MCF 10A (cell line): Measurements from ENCODE around the gene TOMM70. TPM values are rescaled to one million over a fixed set of nuclear protein-coding genes. Genes with fewer than 3 reads are reported as not detected.
"Not testable (repeated sequence)": the region's sequence is repeated elsewhere in the genome, so short reads cannot be mapped to it uniquely, and the experiment has no call there.

Source experiments
- BruUV-seq: library from RNA; stranded (reverse); fragments of 400-500 nt; replicated peaks from 2 replicates; lab custom pipeline; 2021; lab: Mats Ljungman, UMichigan
- CTCF ChIA-PET: fragments of 300-600 bp; sonication (Branson Sonifier 250); formaldehyde crosslinking; extraction: SDS; loops from one replicate; lab custom pipeline; 2021; ENCODE audit warnings: antibody characterized with exemption, inconsistent platforms; lab: Yijun Ruan, JAX
- POLR2A ChIA-PET: fragments of 300-600, 350-650 bp; sonication (Branson Sonifier 250); formaldehyde crosslinking; extraction: SDS; loops from one replicate; lab custom pipeline; 2020; ENCODE audit warnings: antibody characterized with exemption, inconsistent platforms; lab: Yijun Ruan, JAX
- DNase-seq: peaks from one replicate; pipeline ENCODE4 v3.0.0-alpha.2; 2018; ENCODE audit not compliant: unreplicated experiment
- H3K27ac Mint-ChIP-seq: one replicate; pipeline ENCODE4 v1.8.0; 2022; ENCODE audit warnings: mild to moderate bottlenecking, low read depth, mixed read lengths; ENCODE audit not compliant: unreplicated experiment
- H3K27me3 Mint-ChIP-seq: one replicate; pipeline ENCODE4 v1.8.0; 2022; ENCODE audit warnings: mixed read lengths; ENCODE audit not compliant: insufficient read depth, unreplicated experiment
- H3K36me3 Mint-ChIP-seq: one replicate; pipeline ENCODE4 v1.8.0; 2022; ENCODE audit warnings: mild to moderate bottlenecking, moderate library complexity, mixed read lengths; ENCODE audit not compliant: insufficient read depth, unreplicated experiment
- H3K4me1 Mint-ChIP-seq: one replicate; pipeline ENCODE4 v1.8.0; 2022; ENCODE audit warnings: mixed read lengths; ENCODE audit not compliant: insufficient read depth, unreplicated experiment
- H3K4me3 Mint-ChIP-seq: one replicate; pipeline ENCODE4 v1.8.0; 2022; ENCODE audit warnings: mild to moderate bottlenecking, moderate library complexity, mixed read lengths; ENCODE audit not compliant: unreplicated experiment
- H3K9me3 Mint-ChIP-seq: one replicate; pipeline ENCODE4 v1.8.0; 2022; ENCODE audit warnings: mixed read lengths; ENCODE audit not compliant: unreplicated experiment
- intact Hi-C: fragments of 100-400 bp; cut with micrococcal nuclease; formaldehyde crosslinking; loops from 2 replicates; pipeline ENCODE4 v1.14.1; 2022
- total RNA-seq: library from RNA; stranded (reverse); gene quantifications from 2 replicates; pipeline ENCODE4 v1.2.3, GENCODE V29; 2022
- TF ChIP-seq, protein P1 (sequence below): fragments of 200-600 bp; IDR thresholded peaks from one replicate; pipeline ENCODE4 v1.8.0; 2022; ENCODE audit warnings: antibody characterized with exemption, mild to moderate bottlenecking; ENCODE audit not compliant: unreplicated experiment

TOMM70 gene
- total RNA-seq, 1 experiment from 2014 or later, result 58.2 TPM

DNA sequence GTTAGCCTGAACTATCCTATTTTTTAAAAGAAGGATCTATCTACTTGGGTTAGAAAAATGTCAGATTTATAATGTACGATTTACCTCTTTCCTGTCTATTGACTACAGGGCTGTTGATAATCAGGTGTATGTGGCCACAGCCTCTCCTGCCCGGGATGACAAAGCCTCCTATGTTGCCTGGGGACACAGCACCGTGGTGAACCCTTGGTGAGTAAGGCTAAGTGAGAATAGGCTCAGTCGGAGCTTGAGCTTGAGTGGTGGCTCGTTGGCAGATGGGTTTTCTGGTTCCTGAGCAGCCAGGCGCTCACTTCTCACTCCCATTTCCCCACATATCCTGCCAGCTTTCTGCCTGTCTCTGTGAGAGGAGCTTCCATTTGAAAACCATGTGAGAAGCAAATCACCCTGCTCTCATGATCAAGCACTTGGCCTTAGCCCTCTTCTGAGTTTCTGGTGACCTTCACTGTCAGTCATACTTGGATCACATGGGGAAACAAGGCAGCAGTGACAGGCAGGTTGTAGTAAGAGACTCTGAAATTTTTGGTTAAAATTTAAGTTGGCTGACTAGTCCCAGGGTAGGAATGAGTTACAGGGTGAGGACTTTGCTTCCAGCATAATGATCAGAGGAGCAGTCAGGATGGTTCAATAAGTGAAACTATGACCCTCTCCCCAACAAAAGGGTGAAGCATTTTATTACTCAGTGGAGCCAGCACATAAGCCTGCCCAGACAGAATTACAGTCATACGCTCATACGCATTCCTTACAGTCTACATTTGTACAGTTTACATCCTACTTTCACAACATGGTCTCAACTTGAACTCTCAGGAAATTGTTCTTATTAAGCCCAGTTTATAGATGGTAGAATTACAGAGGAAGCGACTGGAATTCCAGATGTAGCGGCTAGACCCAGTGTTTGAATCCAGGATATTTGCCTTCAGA is 48.3 kb downstream of the TOMM70 start:
- H3K4me1 Mint-ChIP-seq, result no peaks in the 10 kb centered on the region
- no TSS peak for BruUV-seq
- DNase-seq, result no peak
- CTCF ChIA-PET, result interaction anchor here (0.8 to 0.9 kb wide), 2 partner anchors 33 to 66 kb away, joined by 3 read pairs; no protein-coding TSS in a partner anchor
- POLR2A ChIA-PET, result no interaction called here
- peaks cover 67% of the 10 kb centered on the region for H3K36me3 Mint-ChIP-seq
- no peaks in the 10 kb centered on the region for H3K9me3 Mint-ChIP-seq
- no peak overlapping the region for H3K27ac Mint-ChIP-seq
- H3K4me3 Mint-ChIP-seq, result no peak overlapping the region
- intact Hi-C loops, result no loop called here
- TF ChIP-seq, protein P1, sequence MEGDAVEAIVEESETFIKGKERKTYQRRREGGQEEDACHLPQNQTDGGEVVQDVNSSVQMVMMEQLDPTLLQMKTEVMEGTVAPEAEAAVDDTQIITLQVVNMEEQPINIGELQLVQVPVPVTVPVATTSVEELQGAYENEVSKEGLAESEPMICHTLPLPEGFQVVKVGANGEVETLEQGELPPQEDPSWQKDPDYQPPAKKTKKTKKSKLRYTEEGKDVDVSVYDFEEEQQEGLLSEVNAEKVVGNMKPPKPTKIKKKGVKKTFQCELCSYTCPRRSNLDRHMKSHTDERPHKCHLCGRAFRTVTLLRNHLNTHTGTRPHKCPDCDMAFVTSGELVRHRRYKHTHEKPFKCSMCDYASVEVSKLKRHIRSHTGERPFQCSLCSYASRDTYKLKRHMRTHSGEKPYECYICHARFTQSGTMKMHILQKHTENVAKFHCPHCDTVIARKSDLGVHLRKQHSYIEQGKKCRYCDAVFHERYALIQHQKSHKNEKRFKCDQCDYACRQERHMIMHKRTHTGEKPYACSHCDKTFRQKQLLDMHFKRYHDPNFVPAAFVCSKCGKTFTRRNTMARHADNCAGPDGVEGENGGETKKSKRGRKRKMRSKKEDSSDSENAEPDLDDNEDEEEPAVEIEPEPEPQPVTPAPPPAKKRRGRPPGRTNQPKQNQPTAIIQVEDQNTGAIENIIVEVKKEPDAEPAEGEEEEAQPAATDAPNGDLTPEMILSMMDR, result no peak
- H3K27me3 Mint-ChIP-seq, result no peaks in the 10 kb centered on the region

DNA sequence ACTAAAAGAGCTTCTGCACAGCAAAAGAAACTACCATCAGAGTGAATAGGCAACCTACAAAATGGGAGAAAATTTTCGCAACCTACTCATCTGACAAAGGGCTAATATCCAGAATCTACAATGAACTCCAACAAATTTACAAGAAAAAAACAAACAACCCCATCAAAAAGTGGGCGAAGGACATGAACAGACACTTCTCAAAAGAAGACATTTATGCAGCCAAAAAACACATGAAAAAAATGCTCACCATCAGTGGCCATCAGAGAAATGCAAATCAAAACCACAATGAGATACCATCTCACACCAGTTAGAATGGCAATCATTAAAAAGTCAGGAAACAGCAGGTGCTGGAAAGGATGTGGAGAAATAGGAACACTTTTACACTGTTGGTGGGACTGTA is 49.1 kb downstream of the TOMM70 start:
- peaks cover 66% of the 10 kb centered on the region for H3K36me3 Mint-ChIP-seq
- DNase-seq, H3K27ac Mint-ChIP-seq, intact Hi-C loops, POLR2A ChIA-PET, BruUV-seq, H3K4me3 Mint-ChIP-seq, H3K27me3 Mint-ChIP-seq, H3K9me3 Mint-ChIP-seq, H3K4me1 Mint-ChIP-seq: not testable (repeated sequence)
- CTCF ChIA-PET, result interaction anchor here (0.8 kb wide), 1 partner anchor 65 kb away, joined by 3 read pairs; no protein-coding TSS in a partner anchor

DNA sequence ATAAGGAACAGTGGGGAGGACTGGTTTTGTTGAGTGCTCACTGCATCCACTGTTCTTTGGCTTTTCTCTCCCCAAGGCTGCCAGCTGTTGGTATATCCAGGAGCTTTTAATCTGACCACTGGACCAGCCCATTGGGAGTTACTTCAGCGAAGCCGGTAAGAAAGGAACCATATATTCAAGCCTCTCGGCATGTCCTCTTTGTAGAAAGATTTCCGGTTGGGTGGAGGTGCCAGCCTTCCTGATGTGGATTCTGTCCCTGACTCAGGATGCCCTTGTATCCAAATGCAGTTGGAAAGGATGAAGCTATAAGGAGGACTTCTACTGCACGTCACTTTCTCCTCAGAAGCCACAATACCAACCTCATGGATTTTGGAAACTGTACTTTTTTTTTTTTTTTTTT is 52.2 kb downstream of the TOMM70 start:
- POLR2A ChIA-PET, result interaction anchor here (1.7 kb wide), 1 partner anchor 14 kb away, joined by 7 read pairs; the partner anchor contains the start of gene NIT2
- no peak overlapping the region for H3K27ac Mint-ChIP-seq
- H3K4me3 Mint-ChIP-seq, result no peak overlapping the region
- no peaks in the 10 kb centered on the region for H3K9me3 Mint-ChIP-seq
- peaks cover 88% of the 10 kb centered on the region for H3K36me3 Mint-ChIP-seq
- TF ChIP-seq, protein P1, result no peak
- DNase-seq, result no peak
- CTCF ChIA-PET, result interaction anchor here (0.6 to 1.9 kb wide), 7 partner anchors 11 to 1315 kb away, joined by 3 to 5 read pairs (median 4); no protein-coding TSS in a partner anchor
- no peaks in the 10 kb centered on the region for H3K4me1 Mint-ChIP-seq
- no TSS peak for BruUV-seq
- intact Hi-C loops, result no loop called here
- no peaks in the 10 kb centered on the region for H3K27me3 Mint-ChIP-seq

DNA sequence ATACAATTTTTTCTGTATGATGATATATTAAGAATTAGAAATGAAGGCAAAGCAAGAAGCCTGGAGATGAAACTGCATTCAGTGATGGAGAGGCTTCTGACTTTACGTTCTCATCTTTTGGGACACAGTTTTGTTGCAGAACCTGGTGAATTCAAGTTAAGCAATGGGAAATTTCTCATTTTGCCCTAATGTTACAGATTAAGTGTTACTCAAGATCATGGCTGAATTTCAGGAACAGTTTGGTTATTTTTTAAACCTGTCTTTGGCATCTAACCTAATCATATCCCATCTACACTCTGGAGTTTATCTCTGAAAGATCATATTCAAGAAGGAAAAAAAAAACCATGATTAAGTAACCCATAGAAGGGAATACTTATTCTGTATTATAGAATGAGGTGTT is 60.4 kb downstream of the TOMM70 start:
- ChIA-PET POLR2A (interaction anchor here (0.9 to 1.0 kb wide), 2 partner anchors 18 to 40 kb away, joined by 3 read pairs; no protein-coding TSS in a partner anchor), CTCF (no interaction called here)
- peaks cover 1% of the 10 kb centered on the region for H3K4me1 Mint-ChIP-seq
- TF ChIP-seq, protein P1, result no peak
- no TSS peak for BruUV-seq
- DNase-seq, result no peak
- H3K9me3 Mint-ChIP-seq, result no peaks in the 10 kb centered on the region
- peaks cover 65% of the 10 kb centered on the region for H3K36me3 Mint-ChIP-seq
- no peaks in the 10 kb centered on the region for H3K27me3 Mint-ChIP-seq
- no peak overlapping the region for H3K4me3 Mint-ChIP-seq
- intact Hi-C loops, result no loop called here
- no peak overlapping the region for H3K27ac Mint-ChIP-seq
